HepG2 (cell line): ENCODE measurements around the gene PITX3. TPM values are rescaled to one million over a fixed set of nuclear protein-coding genes. Genes with fewer than 3 reads are reported as not detected.

Source experiments
- DNMT3B ChIP-seq: conservative IDR thresholded peaks from 2 replicates; pipeline ENCODE4 v1.6.1; 2016; ENCODE audit warnings: missing biosample characterization, control low read depth
- HOXA3 ChIP-seq: sonication (generic); formaldehyde crosslinking; IDR thresholded peaks from 2 replicates; pipeline ENCODE4 v1.5.0; 2020; ENCODE audit warnings: missing genetic modification reagents
- KDM1A ChIP-seq: IDR thresholded peaks from 2 replicates; pipeline ENCODE4 v1.6.1; 2016; ENCODE audit warnings: missing compliant biosample characterization
- PRDM10 ChIP-seq: sonication (generic); formaldehyde crosslinking; IDR thresholded peaks from 2 replicates; pipeline ENCODE4 v1.4.0; 2020; ENCODE audit warnings: low read depth, missing genetic modification reagents
- RERE ChIP-seq: IDR thresholded peaks from 2 replicates; pipeline ENCODE4 v1.6.1; 2016; ENCODE audit warnings: low read depth, missing genetic modification reagents, missing compliant biosample characterization
- RFXANK ChIP-seq: IDR thresholded peaks from 2 replicates; pipeline ENCODE4 v1.6.1; 2016
- SAFB2 ChIP-seq: sonication (generic); formaldehyde crosslinking; IDR thresholded peaks from 2 replicates; pipeline ENCODE4 v1.5.1; 2020; ENCODE audit warnings: missing genetic modification reagents, low read depth, mild to moderate bottlenecking, borderline replicate concordance
- ZNF557 ChIP-seq: sonication (generic); formaldehyde crosslinking; IDR thresholded peaks from 2 replicates; pipeline ENCODE4 v1.4.0; 2020; ENCODE audit warnings: missing genetic modification reagents
- ZSCAN29 ChIP-seq: sonication (generic); formaldehyde crosslinking; conservative IDR thresholded peaks from 2 replicates; pipeline ENCODE4 v1.4.0; 2020; ENCODE audit warnings: mild to moderate bottlenecking, missing genetic modification reagents
- polyA plus RNA-seq, 8 experiments: library from polyadenylated mRNA; depleted of rRNA in 3 of 8; stranded (reverse) in 7 of 8; unstranded in 1 of 8; fragments of >200 nt; fragmentation: Illumina TruSeq in 4 of 8; extraction: Trizol in 4 of 8; gene quantifications; 2 replicates each; pipeline versions ENCODE4 v1.2.1 to v1.2.3, GENCODE V29; 2011 to 2016; ENCODE audit warnings: low read depth in 4 of 8, missing spikeins in 1 of 8, mixed read lengths in 1 of 8; ENCODE audit not compliant: insufficient read depth in 1 of 8
- total RNA-seq, 5 experiments: library from RNA; depleted of rRNA; stranded (reverse); fragments of >200 nt; fragmentation: Illumina TruSeq; extraction: Trizol; gene quantifications; 2 replicates each; pipeline ENCODE4 v1.2.3, GENCODE V29; 2016; ENCODE audit warnings: low read depth in 1 of 5
- TF ChIP-seq, protein P1 (sequence below): sonication (generic); formaldehyde crosslinking; IDR thresholded peaks from 2 replicates; pipeline ENCODE4 v1.4.0; 2020; ENCODE audit warnings: missing genetic modification reagents
- TF ChIP-seq, protein P2 (sequence below): sonication (generic); formaldehyde crosslinking; IDR thresholded peaks from 2 replicates; pipeline ENCODE4 v1.4.0; 2020; ENCODE audit warnings: missing genetic modification reagents, borderline replicate concordance
- TF ChIP-seq, protein P3 (sequence below): sonication (generic); formaldehyde crosslinking; IDR thresholded peaks from 2 replicates; pipeline ENCODE4 v1.4.0; 2020; ENCODE audit warnings: missing genetic modification reagents

PITX3 gene
- total and polyA plus RNA-seq, 2 of the 13 experiments (the other 11 are each of a cell fraction or from before 2014, with no cell fraction given), result not detected

DNA sequence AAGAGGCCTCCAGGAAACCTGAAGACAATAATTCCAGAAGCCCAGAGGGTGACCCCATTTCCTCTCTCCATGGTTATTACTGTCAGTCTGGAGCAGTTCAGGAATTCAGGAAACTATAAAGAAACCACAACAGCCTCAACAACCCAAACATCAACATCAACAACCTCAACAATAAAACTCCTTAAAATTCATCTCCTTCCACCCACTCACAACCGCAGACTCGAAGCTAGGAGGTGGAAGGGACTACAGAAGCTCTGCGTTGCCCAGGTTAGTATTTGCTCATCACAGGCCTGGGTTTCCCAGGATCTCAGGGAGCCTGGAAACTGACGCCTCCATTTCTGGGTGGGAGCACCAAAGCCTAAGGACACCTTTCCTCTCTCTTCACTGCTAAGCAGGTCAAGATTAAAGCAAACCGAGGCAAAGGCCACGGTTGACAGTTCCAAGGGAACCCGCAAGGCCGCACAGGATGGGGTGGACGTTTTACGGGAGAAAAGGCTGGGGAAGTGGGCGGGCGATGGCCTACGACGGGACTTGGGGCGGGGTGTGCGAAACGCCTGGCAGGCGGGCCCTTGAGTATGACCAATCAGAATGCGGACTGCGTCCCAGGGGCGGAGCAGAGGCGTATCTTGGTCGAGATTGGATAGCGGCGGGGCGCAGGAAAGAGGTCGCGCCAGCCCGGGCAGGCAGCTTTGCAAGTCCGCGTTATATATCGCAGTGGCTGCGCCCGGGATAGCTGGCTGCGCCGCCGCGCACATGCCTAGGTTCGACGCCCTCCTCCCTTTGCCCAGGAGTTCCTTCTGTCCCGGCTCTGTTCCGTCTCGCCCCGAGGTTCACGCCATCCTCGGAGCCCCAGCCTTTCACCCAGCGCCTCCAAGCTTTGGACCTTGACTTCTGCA lies 15.4 kb downstream of the PITX3 start, which contains the start of gene ELOVL3 (continued):
- TF ChIP-seq, protein P1, sequence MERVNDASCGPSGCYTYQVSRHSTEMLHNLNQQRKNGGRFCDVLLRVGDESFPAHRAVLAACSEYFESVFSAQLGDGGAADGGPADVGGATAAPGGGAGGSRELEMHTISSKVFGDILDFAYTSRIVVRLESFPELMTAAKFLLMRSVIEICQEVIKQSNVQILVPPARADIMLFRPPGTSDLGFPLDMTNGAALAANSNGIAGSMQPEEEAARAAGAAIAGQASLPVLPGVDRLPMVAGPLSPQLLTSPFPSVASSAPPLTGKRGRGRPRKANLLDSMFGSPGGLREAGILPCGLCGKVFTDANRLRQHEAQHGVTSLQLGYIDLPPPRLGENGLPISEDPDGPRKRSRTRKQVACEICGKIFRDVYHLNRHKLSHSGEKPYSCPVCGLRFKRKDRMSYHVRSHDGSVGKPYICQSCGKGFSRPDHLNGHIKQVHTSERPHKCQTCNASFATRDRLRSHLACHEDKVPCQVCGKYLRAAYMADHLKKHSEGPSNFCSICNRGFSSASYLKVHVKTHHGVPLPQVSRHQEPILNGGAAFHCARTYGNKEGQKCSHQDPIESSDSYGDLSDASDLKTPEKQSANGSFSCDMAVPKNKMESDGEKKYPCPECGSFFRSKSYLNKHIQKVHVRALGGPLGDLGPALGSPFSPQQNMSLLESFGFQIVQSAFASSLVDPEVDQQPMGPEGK (CRISPR knock-in tag), result no peak
- peak; percentile 84; the same call in 1 of the 2 replicates for TF ChIP-seq ZNF557 (CRISPR knock-in tag)
- no peak for TF ChIP-seq RERE (CRISPR knock-in tag)
- TF ChIP-seq, protein P2, sequence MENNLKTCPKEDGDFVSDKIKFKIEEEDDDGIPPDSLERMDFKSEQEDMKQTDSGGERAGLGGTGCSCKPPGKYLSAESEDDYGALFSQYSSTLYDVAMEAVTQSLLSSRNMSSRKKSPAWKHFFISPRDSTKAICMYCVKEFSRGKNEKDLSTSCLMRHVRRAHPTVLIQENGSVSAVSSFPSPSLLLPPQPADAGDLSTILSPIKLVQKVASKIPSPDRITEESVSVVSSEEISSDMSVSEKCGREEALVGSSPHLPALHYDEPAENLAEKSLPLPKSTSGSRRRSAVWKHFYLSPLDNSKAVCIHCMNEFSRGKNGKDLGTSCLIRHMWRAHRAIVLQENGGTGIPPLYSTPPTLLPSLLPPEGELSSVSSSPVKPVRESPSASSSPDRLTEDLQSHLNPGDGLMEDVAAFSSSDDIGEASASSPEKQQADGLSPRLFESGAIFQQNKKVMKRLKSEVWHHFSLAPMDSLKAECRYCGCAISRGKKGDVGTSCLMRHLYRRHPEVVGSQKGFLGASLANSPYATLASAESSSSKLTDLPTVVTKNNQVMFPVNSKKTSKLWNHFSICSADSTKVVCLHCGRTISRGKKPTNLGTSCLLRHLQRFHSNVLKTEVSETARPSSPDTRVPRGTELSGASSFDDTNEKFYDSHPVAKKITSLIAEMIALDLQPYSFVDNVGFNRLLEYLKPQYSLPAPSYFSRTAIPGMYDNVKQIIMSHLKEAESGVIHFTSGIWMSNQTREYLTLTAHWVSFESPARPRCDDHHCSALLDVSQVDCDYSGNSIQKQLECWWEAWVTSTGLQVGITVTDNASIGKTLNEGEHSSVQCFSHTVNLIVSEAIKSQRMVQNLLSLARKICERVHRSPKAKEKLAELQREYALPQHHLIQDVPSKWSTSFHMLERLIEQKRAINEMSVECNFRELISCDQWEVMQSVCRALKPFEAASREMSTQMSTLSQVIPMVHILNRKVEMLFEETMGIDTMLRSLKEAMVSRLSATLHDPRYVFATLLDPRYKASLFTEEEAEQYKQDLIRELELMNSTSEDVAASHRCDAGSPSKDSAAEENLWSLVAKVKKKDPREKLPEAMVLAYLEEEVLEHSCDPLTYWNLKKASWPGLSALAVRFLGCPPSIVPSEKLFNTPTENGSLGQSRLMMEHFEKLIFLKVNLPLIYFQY, result no peak
- 0 out of 2 replicates have a peak, but pooled peaks have one; percentile 48 for TF ChIP-seq ZSCAN29 (CRISPR knock-in tag)
- TF ChIP-seq KDM1A (CRISPR knock-in tag), result no peak
- TF ChIP-seq, protein P3, sequence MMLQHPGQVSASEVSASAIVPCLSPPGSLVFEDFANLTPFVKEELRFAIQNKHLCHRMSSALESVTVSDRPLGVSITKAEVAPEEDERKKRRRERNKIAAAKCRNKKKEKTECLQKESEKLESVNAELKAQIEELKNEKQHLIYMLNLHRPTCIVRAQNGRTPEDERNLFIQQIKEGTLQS, result no peak; the same call in 1 of the 2 replicates
- TF ChIP-seq DNMT3B (CRISPR knock-in tag), result 0 out of 2 replicates have a peak, but pooled peaks have one; percentile 61
- no peak for TF ChIP-seq RFXANK (CRISPR knock-in tag)
- peak; percentile 74 for TF ChIP-seq HOXA3 (CRISPR knock-in tag)
- TF ChIP-seq SAFB2 (CRISPR knock-in tag), result no peak
- no peak; the same call in 1 of the 2 replicates for TF ChIP-seq PRDM10 (CRISPR knock-in tag)
